HTR-8/SVneo (cell line): Measurements from ENCODE around the gene ROS1.

ENCODE experiments used
- DNase-seq: peaks from one replicate; pipeline ENCODE4 v3.0.0; 2011; ENCODE audit warnings: low spot score, mixed read lengths; ENCODE audit not compliant: insufficient read length
- FAIRE-seq: peaks from 2 replicates; lab custom pipeline; 2011; peaks lifted over from hg19 to GRCh38; lab: Jason Lieb, UNC

ROS1 gene

DNA sequence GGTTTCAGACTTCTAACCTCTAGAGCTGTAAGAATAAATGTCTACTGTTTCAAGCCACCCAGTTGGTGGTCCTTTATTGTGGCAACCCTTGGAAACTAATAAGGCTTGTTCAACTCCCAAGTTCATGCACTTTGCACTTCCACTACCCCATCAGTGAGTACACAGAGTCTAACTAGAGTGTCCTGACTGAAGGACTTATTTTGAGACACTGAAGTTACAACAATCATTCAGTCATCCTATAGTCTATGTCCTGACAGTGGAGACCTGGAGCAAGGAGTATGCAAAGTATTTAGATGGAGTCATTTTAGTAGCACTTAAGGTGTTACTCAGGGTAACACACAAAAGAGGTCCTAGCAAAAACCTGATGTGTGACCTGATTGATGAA lies 97.7 kb downstream of the ROS1 start:
- no peak for DNase-seq

DNA sequence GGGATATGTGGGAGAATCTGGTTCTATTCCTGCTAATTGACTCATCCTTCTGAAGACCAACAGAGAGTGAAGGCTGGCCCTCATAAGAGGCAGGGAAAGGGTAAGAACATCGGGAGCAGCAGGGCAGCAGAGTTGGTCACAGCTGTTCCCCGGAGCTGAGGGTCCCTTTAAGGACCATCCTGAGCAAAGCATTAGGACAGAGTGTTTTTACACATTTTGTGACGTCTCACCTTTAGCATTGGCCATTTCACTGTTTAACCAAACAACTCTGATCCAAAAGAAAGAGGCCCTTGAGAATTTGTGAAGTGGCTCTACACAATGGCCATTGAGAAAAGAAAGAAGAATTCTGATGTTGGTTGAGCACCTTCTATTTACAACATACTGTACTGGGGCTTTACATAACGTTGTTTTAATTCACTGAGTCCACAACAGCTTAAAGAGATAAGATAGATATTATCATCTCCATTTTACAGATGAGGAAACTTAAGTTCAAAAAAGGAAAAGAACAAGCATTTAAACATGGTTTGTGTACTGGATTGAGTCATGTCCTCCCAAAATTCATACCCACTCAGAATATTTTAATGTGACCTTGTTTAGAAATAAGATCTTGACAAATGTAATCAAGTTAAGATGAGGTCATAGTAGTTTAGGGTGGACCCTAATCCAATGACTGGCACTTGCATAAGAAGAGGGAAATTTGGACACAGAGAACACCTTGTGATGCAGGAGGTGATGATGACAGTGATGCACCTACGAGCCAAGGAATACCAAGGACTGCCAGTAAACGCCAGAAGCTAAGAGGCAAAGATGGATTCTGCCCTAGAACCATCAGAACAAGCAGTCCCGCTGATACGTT lies 98.4 kb downstream of the ROS1 start:
- DNase-seq: no peak
- no peak for FAIRE-seq

More for the DNA sequence above, 97.7 kb downstream of the ROS1 start:
- no peak for FAIRE-seq

DNA sequence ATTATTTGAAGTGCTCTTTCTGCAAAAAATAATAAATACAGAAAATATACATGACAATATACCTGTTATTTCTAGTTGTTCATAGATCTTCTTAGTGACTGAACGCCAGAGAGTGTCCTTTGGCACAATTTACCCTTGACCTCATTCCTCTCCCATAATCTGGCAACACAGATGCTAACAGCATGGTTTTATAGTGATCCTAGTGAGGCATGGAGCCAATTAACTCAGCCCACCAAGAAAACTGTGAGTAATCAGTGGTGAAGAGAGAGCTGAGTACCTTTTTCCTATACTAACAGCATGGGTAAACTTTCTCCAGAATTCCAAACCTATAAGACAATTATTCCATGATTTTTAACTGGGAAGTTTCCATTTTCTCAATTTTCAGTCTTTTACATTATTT lies 99.3 kb downstream of the ROS1 start:
- no peak for DNase-seq
- no peak for FAIRE-seq

DNA sequence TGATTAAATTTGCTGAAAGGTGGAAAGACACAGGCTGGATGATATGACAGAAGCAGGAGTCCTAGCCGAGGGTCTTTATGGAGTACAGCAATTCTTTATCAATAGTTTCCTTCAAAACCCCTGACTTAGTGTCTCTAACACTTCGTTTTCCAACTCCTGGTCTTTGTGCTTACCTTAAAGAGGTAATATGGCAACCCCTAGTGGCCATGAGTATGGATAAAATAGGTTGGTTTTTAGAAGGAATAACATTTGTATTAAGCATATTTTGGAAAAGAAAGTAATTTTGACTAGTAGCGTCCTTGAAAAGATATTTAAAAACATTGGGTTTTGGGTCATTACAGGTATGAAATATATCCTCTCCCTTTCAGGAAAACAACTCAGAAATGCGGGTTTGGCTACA lies 108.5 kb downstream of the ROS1 start:
- DNase-seq (peak; percentile 5), FAIRE-seq (no peak)

DNA sequence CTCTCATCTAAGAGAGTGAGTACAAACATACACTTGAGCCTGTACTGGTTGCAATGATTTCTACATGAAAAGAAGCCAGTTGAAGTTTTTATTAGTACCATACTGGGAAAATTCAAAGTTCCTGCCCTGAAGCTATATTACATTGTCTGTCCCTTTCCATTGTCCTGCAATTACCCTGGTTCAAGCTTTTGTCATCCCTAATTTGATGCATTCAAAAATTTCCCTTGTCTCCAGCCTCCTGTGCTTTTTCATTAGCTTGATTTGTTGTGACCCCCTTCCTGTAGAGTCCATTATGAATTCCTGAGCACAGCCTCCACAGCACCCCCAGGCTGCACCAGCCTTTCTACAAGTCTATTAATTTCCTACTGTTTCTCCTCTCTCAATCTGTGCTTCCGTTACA lies 114.0 kb downstream of the ROS1 start:
- FAIRE-seq (no peak), DNase-seq (no peak)

DNA sequence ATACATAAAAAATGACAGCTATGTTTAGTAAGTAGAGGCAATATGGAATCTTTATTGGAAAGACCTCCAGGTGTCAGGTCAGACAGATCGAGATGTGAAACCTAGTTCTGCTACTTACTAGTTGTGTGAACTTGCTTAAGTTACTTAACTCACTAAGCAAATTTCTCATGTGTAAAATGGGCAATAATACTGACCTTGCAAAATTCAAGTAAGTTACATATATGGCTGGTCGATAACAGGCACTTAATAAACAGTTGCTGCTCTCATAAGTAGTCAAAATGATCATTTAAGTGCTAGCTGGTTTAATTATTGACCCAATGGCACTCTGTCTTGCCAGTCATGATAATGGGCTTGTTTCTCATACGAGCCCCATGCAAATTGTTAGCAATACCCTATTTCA lies 114.4 kb downstream of the ROS1 start:
- DNase-seq: no peak
- peak; percentile 46 for FAIRE-seq

DNA sequence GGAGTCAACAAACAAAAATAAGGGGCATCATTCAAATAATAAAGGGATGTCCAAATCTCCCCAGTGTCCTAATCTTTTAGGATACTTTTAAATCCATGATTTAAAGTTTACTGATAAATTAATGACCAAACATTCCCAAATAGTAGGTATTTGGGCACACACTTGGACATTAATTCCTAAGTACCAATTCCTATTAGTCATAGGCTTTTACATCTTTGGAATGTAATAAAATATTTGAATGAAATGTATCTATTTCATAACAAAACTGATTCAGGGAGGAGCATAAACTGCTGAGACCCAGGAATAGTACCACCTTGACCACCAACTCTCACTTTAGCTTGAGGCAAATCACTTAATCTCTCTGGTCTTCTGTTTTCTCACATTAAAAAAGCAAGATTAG lies 116.1 kb downstream of the ROS1 start:
- no peak for DNase-seq
- no peak for FAIRE-seq

DNA sequence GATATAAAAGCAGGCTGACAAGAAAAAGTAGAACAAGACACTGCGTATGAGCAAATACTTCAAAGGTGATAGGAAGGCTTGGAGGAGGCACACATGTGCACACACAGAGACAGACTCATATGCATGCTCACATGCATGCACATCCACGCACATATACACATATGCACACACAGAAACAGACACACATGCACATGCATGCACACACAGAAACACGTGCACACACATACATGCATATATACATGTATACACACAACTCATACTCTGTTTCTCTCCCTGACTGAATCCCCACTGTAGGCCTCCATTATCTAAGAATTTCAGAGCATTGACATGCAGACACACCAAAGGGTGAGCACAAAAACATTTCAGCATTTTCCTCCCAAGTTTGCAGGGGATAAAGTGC lies 116.7 kb downstream of the ROS1 start:
- FAIRE-seq: peak; percentile 40
- no peak for DNase-seq

DNA sequence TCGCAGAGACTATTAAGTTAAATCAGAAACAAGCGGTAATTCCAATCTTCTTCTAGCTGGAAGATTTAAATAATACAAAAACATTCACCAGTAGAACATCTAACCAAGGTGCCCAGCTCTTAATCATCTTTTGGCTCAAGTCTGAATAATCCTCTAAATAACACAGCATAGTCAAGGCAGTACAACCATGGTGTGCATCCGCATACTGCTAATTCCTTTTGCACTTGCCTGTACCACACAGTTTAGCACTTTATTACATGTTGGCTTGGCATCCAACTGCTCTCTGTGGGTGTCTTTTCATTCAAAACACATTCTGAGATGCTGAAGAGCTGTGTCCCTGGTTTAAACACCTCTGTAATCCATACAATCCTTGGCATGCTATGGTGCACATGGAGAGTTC lies 118.1 kb downstream of the ROS1 start:
- FAIRE-seq (no peak), DNase-seq (no peak)

DNA sequence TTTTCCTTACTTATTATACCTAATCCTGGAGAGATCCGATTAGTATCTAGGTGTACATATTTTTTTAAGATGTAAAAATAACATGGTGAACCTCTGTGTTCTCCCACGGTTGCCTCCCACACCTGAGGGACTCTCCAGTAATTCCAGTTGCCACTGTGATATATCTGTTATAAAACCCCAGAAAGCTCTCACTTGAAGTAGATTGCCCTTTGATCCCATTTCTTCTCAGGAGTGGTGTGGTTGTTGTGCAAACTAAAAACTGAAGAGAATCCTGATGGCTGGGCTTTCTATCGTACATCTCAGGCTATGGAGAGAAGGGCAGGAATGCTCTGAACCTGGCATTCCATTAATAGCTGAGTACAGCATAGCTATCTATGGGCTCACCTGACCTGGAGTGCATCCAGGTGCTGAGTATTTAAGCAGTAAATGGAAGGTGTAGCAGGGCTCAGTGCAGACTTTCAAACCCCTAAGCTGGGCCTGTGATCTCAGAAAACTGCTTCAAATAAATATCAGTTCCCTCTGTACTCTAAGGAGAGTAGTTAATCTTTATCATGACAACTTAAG lies 119.4 kb downstream of the ROS1 start:
- DNase-seq (no peak), FAIRE-seq (no peak)

DNA sequence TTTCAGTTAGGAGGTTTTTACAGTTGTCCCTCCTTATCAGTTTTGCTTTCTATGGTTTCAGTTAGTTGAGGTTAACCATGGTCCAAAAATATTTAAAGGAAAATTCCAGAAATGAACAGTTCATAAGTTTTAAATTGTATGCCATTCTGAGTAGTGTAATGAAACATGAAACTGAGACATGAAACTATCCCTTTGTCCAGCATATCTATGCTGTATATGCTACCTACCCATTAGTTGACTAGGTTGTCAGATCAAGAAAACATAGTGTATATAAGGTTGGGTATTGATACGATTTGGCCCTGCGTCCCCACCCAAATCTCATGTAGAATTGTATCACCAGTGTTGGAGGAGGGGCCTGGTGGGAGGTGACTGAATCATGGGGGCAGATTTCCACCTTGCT lies 121.3 kb downstream of the ROS1 start:
- FAIRE-seq (no peak), DNase-seq (no peak)

DNA sequence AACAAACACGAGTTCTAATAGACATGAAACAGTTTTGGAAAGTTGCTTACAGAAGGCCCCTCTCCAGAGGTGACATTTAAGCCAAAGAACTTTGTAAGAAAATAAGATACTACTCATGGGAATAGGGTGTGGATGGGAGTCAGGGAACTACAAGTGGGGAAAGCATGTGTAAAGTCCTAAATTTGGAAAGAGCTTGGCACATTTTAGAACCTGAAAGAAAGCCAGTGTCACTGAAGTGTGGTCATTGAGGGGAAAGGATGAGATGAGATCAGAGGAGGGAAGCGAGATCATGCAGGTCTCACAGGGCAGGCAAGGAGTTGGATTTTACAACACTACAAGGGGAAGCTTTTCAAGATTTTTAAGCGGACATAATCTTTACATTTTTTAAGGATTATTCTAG lies 122.4 kb downstream of the ROS1 start:
- DNase-seq: no peak
- no peak for FAIRE-seq

DNA sequence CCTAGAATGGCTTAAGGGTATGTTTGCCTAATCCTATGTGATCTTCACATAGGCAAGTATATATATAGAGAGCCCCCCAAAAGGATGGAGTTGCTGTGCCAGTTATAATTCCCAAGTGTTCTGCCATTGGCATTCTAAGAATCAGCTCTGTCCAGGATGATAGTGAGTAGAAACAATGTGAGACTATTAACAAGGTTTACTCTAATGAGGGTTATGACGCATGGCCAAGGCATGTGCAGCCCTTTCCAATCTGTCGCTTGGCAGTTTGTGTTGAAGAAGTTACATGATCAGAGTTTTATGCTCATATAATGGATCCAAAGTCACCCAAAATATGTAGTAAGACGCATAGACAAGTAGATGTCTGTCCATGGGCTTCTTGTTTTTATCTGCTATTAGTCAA lies 126.8 kb downstream of the ROS1 start:
- DNase-seq (no peak), FAIRE-seq (no peak)

DNA sequence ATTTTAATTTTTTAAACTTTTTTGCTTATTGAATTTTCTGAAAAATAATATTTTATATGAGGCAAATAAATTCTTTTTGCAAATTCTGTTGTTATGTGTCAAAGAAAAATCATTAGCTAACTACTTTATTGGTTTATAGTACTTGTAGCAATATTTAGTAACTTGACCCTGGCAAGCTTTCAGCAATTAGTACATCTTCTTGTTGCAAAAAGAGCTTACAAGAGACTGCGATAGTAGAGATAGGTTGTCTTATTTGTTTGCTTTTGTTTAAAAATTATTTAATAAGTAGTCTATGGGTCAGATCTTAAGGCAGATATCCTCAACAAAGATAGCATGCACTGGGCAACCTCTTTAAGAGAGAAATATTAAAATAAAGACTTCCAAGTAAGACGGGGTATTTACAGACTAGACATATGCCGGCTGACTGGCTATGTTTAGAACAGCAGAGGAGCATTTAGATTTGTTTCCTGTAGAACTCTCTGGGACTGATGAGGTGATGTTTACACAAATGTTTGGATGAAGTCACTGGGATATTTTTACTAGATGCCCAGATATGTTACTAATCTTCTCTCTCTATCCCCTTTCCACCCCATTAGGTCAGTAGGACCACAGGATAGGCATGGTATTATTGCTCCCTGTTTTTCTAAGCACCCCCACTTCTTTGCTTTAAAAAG lies 135.4 kb downstream of the ROS1 start:
- no peak for DNase-seq
- no peak for FAIRE-seq

DNA sequence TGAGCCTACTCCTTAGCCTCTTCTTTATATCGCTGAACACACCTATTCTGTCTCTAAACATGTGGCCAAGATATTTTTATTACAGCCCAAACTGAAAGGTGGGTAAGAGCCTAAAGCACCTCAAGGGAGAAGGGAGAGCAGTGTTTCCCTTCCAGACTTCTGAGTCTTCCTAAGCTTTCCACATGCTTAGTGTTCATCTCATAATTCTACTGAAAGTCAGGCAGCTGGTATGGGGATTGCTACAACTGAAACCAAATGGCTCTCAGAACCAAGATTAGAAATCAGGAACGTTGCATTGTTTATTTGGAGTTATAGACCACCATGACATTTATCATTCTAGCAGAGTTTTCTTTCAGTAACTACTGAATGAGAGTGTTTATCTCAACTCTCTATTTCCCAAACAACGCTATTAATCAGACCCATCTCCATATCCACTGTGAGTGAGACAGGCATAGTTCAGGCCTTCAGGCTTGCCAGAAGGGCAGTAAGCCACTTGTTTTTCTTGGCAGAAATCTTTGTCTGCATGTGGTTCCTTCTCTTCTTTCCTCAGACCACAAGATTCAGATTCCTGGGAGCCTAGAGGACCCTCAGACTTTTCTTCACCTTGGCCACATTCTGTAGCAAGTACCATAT lies 137.5 kb downstream of the ROS1 start:
- no peak for FAIRE-seq
- no peak for DNase-seq

DNA sequence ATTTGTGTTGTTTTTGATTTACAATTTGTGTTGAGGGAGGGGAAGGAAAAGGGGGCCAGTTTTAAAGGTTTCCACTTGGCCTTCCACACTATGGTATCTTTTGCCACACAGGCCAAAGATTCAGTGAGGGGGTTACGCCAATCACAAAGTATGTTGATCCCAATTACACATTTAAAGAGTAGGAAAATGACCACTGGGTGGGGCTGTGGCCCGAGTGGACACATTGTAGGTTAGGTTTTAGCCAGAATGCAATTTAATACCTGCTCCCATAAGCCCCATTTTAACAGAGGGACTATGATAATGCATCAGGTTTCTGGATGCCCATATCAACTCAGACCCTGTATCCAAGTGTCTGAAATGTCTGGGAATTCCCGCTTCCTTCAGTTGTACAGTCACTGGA lies 144.8 kb downstream of the ROS1 start:
- DNase-seq (no peak), FAIRE-seq (no peak)

DNA sequence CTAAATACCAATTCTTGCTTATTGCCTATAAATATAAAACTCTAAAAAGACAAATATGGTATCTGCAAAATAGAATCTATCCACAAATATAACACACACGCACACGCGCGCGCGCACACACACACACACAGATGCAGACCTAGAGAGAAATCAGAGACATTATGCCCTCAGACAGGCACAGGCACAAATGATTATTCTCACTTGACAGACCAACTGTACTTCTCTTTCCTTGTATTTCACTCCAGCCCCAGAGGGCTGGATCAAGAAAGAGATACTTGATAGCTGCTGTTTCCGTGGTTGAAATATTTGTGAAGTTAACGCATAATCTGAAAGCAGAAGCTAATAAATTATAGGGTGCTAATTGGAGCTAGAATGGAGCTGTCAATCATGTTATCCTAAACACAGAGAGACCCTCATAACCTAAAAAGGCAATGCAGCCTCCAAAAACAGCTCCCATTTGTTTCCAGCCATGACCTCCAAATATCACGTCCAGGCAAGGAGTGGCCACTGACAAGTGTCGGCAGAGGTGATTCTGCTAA lies 148.9 kb downstream of the ROS1 start:
- no peak for DNase-seq
- no peak for FAIRE-seq

DNA sequence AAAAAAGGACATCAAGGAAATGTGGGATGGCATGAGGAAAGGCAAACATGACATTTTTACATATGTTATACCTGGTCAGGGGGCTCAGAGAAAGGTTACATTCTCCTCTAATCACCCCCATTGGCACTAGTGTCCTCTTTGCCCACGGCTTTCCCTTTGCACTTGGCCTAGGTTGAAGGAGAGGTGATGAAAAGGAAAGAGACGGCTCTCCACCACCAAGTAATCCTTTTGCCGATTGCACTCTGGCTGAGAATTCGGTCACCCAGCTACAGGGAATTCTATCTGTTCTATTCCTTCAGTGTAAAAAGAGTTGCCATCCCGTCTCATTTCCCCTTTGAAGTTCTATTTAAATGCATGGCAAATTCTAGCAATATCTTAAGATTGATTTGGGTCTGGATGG lies 150.0 kb downstream of the ROS1 start:
- FAIRE-seq (no peak), DNase-seq (no peak)

DNA sequence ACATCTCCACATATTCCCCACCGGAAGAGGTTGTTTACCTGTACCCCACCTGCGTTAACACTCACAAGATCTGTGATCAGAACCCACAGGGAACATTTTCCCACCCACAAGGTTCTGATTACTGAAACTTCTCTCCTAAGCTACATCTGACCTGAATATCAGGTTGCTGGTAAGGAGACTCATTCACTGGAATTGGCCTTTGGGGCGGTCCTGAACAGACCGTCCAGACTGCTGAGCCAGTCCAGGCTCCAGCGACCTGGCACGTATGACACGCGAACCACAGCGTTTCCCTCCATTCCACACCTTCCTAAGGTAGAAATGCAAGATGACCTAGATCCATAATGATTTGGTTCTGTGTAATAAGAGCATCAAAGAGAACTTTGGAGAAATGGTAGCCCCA lies 150.5 kb downstream of the ROS1 start:
- no peak for FAIRE-seq
- DNase-seq: no peak

DNA sequence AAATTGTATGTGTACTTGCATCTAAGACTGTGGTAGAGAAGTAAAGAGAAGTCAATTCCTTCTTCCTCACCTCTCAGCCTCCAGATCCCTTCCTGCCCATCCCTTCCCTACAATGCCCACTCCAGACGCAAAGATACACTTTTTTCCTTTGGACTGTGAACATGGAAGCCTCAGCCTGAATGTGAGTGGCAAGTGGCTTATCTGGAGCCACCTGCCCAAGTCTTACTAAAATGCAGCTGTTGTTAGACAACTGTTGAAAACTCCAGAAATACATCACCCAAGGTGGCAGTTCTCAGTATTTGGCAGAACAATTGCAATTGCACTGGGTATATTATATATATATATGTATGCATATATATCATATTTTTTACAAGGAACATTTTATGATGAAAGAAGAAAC lies 152.9 kb downstream of the ROS1 start:
- DNase-seq (no peak), FAIRE-seq (no peak)
